Measurements from ENCODE around the gene GATA5.

The GATA5 gene

DNA sequence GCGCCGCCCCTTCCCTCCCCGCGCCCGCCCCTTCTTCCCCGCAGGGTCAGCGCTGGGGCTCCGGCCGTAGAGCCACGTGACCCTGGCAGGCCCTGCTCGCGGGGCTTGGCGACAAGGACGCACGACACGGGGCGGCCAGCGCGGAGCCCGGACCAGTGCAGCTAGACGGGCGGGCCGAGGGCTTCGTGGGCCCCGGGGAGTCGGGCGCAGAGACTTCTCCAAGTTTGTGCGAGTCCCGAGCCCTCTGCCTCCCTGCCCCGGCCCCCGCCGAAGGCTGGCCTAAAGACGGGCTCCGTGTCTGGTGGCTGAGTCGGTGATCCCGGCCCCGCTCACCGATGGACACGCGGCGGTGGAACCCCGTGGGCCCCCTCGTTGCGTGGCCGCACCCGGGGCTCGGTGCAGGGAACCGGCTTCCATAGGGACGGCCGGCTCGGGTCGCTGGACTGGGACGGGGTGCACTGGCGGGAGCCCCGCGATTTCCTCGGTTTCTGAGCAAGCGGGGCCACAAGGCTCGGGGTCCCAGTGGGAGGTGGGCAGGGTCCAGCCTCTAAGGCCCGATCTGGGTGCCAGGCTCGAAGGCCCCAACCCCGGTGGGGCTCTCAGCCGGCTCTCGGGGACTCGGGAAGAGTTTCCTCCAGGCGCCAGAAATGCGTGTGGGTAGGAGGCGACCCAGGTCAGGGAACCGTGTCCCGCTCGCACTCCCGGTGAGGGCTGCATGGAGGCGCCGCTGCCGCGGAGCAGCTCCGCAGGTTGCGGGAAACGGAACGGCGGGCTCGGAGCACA lies 452 bp upstream of the GATA5 start:
- no peak overlapping the region for H3K27ac ChIP-seq (replicated peaks)
- H3K4me3 ChIP-seq (replicated peaks; ENCODE audit: insufficient read depth, low read length) = no peak overlapping the region
- DNase-seq (ENCODE audit: low read depth in 1 of 2, low spot score in 1 of 2) = no peak
- H3K27me3 ChIP-seq (ENCODE audit: insufficient read depth, poor library complexity, severe bottlenecking) = peaks cover 66% of the 10 kb centered on the region
- TF ChIP-seq, protein P1, sequence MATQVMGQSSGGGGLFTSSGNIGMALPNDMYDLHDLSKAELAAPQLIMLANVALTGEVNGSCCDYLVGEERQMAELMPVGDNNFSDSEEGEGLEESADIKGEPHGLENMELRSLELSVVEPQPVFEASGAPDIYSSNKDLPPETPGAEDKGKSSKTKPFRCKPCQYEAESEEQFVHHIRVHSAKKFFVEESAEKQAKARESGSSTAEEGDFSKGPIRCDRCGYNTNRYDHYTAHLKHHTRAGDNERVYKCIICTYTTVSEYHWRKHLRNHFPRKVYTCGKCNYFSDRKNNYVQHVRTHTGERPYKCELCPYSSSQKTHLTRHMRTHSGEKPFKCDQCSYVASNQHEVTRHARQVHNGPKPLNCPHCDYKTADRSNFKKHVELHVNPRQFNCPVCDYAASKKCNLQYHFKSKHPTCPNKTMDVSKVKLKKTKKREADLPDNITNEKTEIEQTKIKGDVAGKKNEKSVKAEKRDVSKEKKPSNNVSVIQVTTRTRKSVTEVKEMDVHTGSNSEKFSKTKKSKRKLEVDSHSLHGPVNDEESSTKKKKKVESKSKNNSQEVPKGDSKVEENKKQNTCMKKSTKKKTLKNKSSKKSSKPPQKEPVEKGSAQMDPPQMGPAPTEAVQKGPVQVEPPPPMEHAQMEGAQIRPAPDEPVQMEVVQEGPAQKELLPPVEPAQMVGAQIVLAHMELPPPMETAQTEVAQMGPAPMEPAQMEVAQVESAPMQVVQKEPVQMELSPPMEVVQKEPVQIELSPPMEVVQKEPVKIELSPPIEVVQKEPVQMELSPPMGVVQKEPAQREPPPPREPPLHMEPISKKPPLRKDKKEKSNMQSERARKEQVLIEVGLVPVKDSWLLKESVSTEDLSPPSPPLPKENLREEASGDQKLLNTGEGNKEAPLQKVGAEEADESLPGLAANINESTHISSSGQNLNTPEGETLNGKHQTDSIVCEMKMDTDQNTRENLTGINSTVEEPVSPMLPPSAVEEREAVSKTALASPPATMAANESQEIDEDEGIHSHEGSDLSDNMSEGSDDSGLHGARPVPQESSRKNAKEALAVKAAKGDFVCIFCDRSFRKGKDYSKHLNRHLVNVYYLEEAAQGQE (IDR thresholded peaks at IDR 0.05; ENCODE audit: insufficient replicate concordance, low read depth) = no peak
- TF ChIP-seq GABPA (IDR thresholded peaks at IDR 0.05; ENCODE audit: low read depth) (no peak), POLR2AphosphoS5 (IDR thresholded peaks at IDR 0.05; ENCODE audit: low read depth) (no peak), SPI1 (IDR thresholded peaks at IDR 0.05; ENCODE audit: borderline replicate concordance, low read depth) (no peak)
- TF ChIP-seq, protein P2, sequence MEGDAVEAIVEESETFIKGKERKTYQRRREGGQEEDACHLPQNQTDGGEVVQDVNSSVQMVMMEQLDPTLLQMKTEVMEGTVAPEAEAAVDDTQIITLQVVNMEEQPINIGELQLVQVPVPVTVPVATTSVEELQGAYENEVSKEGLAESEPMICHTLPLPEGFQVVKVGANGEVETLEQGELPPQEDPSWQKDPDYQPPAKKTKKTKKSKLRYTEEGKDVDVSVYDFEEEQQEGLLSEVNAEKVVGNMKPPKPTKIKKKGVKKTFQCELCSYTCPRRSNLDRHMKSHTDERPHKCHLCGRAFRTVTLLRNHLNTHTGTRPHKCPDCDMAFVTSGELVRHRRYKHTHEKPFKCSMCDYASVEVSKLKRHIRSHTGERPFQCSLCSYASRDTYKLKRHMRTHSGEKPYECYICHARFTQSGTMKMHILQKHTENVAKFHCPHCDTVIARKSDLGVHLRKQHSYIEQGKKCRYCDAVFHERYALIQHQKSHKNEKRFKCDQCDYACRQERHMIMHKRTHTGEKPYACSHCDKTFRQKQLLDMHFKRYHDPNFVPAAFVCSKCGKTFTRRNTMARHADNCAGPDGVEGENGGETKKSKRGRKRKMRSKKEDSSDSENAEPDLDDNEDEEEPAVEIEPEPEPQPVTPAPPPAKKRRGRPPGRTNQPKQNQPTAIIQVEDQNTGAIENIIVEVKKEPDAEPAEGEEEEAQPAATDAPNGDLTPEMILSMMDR (IDR thresholded peaks at IDR 0.05; ENCODE audit: insufficient read depth, low read length) = no peak

DNA sequence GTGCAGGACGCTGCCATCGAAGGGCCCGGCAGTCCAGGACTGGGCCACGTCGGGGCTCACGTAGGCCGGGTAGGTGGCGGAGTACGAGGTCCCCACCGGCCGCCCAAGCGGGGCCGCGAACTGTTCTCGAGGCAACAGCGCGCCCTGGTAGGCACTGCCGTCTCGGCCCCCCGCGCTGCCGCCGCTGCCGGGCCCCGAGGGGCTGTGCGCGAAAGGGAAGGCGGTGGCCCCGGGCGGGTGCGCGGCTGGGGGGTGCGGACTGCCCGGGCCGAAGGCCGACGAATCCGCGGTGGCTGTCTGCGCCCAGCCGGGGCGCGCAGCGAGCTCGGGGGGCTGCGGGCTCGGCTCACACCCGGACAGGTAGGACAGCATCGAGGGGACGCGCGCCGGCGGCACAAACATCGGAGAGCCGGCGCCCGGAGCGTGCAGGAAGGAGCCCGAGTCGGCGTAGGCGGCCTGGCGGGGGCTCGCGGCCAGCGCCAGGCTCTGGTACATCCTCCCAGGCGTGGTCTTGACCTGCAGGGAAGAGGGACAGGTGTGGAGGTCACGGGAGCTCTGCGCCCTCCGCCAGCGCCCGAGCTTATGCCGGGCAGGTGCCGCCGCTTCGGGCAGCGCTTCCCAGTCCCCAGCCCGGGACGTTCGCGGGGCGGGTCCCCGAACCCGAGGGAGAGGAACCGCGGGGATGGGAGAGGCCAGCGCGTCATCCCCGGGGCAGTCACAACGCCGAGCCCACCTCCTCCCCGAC lies 596 bp downstream of the GATA5 start:
- Histone ChIP-seq H3K27ac (replicated peaks) (no peak overlapping the region), H3K27me3 (ENCODE audit: insufficient read depth, poor library complexity, severe bottlenecking) (peaks cover 60% of the 10 kb centered on the region), H3K4me3 (replicated peaks; ENCODE audit: insufficient read depth, low read length) (no peak overlapping the region)
- TF ChIP-seq, protein P2 (IDR thresholded peaks at IDR 0.05; ENCODE audit: insufficient read depth, low read length) = no peak
- TF ChIP-seq POLR2AphosphoS5 (IDR thresholded peaks at IDR 0.05; ENCODE audit: low read depth) = no peak
- TF ChIP-seq SPI1 (IDR thresholded peaks at IDR 0.05; ENCODE audit: borderline replicate concordance, low read depth) = no peak
- TF ChIP-seq GABPA (IDR thresholded peaks at IDR 0.05; ENCODE audit: low read depth) = no peak
- TF ChIP-seq, protein P1 (IDR thresholded peaks at IDR 0.05; ENCODE audit: insufficient replicate concordance, low read depth) = no peak
- DNase-seq (ENCODE audit: low read depth in 1 of 2, low spot score in 1 of 2) = no peak

DNA sequence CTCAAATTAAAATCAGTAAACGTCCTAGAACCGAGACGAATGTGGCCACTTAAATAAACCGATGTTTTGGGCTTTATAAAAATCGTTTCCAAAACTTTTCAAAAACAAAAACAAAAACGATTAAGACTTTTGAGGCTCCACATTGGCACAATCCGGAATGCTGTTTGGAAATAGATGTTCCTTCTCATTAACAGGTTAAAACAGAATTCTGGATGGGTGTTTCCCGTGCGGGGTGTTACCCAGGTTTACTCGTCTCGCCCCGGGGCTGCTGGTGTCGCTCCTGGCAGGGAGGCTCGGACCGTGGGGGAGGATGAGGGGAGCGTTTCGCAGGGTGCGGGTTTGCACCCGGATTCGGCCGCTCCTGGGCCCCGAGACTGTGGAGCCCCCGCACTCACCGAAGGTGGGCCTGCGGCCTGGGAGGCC lies 1.2 kb downstream of the GATA5 start:
- DNase-seq (ENCODE audit: low read depth in 1 of 2, low spot score in 1 of 2) = no peak
- H3K27me3 ChIP-seq (ENCODE audit: insufficient read depth, poor library complexity, severe bottlenecking) = peaks cover 61% of the 10 kb centered on the region
- TF ChIP-seq POLR2AphosphoS5 (IDR thresholded peaks at IDR 0.05; ENCODE audit: low read depth) (no peak), GABPA (IDR thresholded peaks at IDR 0.05; ENCODE audit: low read depth) (no peak), SPI1 (IDR thresholded peaks at IDR 0.05; ENCODE audit: borderline replicate concordance, low read depth) (no peak)
- TF ChIP-seq, protein P2 (IDR thresholded peaks at IDR 0.05; ENCODE audit: insufficient read depth, low read length) = no peak
- TF ChIP-seq, protein P1 (IDR thresholded peaks at IDR 0.05; ENCODE audit: insufficient replicate concordance, low read depth) = no peak
- no peak overlapping the region for H3K4me3 ChIP-seq (replicated peaks; ENCODE audit: insufficient read depth, low read length)
- H3K27ac ChIP-seq (replicated peaks) = no peak overlapping the region
